NCI-H82 treated with DMSO at 0.1 percent for 48 hours (cell line): ENCODE data around the gene PIGS.
A peak's percentile ranks its signal among the peaks of the same experiment; 100 is the strongest.

Source experiments
- DNase-seq: peaks from one replicate; lab custom pipeline; 2025; ENCODE audit not compliant: unreplicated experiment; lab: John Stamatoyannopoulos, UW

Gene PIGS

DNA sequence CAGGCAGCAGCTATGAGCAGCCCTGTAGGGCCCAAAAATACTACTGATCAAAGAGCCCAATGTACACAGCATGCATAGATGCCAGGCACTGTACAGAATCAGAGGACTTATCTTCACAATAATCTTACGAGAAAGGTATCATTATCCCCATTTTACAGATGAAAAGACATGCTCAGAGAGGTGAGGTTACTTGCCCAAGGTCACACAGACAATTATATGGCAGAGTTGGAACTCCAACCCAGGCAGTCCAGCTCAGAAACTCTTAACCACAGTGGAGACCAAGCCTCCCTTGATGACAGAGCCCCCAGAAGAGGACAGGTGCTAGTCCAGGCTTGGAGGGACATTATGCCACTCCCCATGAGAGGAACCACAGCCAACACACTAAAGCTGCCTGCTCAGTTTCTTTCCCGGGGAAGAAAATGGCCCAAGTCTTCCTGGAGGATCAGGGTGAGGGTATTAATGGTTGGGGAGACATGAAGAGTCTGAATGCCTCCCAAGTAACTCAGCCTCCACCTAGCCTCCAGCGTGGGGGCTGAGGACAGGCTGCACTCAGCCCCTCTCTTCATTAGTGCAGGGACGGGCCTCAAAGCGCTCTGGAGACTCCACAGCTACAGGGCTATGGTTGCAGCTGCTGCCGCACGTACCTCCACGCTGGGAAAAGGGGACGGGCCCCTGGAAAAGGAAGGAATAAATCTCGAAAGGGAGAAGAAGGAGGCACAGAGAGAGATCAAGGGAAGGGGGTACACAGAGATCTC lies 19.7 kb downstream of the PIGS start:
- no peak for DNase-seq

DNA sequence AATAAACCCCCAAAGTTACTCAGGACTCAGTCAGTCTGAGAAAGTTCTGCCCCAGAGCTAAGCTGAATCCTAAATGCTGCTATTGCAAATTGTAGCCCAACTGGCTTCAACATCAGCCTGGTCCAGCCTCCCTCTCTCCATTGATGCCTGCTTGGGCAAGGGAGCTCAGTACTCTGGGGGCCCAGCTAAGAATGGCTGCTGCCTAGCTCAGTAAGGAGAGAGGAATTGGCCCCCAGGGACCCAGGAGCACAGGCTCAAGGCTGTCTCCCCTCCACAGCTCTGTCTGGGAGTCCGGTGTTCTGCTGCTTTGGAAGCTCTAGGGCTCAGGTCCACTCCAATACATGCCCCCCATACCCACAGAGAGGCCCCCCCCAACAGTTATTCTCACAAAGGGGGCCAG lies 20.5 kb downstream of the PIGS start:
- no peak for DNase-seq

DNA sequence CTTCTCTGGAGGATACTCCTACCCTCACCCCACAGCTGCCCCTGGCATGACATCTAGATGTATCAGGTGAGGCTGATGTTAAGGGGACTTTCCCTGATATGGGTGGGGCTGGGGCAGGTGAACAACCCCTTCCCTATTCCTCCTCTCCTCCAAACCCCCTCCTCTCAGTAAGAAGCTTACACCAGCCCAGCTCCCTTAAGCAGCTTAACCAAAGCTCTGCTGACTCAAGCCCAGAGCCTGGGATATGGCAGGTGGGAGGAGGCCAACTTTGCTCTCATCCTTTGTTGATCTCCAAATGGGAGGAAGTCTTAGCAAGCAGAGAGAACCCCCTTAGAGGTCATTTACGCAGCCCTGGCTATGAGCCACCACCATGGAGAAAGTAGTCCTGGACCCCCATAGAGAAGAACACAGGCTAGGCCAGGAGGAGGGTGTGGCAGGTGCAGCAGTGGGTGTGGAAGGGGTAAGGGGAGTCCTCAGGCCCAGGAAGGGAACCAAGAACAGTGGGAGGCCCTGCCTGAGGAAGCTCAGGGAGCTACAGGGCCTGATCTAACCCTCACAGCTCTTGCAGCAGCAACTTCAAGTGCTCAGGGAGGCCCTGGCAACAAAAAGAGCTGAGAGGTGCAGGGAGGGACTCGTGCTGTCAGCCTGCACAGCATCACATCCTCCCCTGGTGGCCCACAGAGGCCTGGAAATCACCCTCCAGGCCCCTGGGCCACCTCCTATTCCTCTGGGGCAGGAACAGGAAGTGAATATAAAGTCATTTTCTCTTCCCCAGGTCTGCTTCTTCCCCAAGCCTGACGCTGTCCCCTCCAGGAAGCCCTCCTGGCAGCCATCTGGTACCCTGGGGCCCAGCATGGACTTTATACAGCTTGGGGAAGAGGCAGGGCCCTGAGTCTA lies 21.8 kb downstream of the PIGS start:
- DNase-seq, result peak; percentile 96

DNA sequence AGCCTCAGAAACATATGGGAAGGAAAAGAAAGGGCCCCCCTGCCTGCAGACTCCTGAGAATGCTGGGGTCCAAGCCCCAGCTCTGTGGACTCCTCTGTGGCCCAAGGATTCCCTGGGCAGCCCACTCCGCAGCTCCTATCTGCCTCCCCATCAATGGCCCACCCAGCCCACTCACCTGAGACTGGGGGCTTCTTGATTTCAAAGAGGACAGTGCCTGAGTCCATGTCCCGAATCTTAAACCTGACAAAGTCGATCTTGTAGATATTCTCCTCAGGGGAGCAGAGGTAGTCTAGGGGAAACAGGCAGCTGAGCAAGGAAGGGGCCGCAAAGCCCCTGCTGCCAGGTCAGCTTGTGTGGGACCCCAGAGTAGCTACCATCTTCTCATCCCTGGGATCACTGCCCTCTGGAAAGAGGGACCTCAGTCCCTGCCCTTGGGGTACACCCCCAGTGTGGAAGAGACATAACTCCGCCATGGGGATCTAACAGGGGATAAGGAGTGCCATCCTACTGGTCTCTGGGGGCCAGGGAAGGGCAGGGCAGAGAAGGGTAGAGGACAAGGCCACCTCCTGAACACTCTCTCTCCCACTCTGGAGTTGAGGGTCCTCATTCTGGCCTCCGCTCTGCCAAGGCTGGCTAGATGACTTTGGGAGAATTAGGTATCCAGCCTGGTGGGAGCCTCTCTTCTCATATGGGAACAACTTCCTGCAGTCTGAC lies 22.8 kb downstream of the PIGS start:
- no peak for DNase-seq

DNA sequence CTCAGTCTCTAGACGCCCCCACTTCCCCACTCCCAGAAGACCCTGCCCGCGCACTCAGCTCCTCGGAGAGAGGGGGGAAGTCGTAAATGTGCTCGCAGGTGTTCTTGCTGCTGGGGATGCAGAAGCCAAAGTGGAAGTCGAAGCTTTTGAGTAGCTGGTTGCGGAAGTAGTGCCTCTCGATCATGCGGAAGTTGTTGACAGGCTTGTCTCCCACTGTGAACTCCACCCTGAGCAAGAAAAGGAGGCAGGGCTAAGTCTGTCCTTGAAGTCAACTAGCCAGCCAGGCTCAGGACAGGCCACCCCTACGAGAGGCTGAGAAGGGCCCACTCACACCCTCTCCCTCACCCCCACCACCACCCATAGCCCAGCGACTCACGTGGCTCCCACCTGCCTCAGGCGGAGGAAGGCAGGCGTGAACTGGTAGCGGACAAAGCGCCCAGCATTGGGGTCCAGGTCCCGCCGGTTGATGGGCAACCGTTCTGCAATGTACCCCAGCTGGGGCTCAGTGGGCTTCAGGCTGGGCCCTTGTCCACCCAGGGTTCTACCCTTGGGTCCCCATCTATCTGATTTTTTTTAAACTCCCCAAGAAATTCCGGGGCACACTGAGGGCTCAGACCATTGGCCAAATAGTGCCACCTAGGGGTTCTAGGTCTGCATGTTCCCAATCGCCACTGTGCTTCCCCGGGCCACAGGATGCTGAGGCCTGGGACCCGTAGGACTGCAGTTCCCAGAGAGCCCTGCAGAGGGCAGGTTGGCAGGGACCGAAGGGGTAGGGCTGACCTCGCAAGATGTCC lies 23.5 kb downstream of the PIGS start:
- DNase-seq, result no peak

DNA sequence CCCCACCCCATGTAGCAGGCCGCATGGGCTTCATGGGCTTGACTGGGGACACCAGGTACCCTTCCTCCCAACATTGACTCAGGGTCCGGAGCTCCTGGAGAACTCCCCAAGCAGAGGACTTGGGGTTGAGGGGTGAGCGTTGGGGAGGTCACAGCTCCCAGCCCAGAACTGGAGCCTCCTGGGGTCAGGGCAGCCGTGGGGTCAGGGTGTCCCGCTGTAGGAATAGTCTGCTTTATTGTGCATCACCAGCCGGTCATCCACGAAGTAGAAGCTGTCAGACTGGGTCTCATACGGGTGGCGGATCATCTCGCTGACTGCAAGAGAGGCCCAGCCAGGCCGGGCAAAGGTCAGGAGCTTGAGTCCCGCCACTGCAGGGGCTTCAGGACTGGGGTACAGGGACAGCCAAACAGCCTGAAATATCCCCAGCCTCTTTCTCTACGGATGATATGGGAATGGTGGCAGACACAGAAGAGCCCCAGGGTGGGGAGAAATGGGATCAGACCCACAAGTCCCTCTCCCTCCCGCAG lies 24.2 kb downstream of the PIGS start:
- no peak for DNase-seq

DNA sequence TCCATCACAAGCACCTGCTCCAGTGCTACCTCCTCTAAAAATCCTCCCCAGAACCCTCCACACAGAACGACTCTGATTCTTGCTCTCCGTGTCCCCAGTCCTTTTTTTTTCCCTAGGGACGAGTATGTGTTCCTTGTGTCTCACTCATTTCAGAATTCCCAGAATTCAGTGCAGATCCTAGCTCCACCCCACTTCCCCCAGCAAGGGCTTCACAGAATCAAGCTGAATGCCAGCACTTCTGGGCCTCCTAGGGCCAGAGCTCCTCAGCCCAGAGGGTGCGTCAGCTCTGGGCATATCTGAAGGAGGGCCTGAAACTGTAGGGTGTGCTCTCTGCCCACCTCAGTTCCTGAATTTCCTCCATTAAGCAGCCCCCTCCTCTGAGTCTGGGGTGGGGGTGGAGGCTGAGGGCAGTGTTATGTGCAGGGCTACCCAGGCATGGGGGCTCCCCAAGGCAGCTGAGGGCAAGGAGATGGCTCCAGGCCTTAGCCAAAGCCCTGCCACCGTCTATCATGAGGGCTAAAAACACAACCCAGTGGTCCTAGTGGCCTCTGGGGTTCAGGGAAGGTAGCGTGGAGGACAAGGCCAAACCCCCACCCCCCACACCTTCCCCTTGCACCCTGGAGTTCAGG lies 25.4 kb downstream of the PIGS start:
- DNase-seq, result peak; percentile 52

DNA sequence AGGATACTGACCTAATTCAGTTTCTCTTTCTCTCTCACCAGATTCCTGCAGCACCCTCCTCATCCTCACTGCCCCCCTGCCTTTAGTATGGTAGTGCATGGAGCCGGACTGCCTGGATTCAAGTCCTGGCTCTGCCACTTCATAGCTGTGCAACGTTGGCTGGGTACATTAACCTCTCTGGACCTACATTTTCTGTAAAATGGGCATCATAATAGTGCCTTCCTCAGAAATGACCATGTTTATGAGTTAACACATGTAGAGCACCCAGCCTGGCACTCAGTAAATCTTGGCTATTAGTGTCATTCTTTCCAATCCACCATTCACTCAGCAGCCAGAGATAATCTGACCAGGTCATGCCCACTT lies 26.2 kb downstream of the PIGS start:
- DNase-seq, result no peak

DNA sequence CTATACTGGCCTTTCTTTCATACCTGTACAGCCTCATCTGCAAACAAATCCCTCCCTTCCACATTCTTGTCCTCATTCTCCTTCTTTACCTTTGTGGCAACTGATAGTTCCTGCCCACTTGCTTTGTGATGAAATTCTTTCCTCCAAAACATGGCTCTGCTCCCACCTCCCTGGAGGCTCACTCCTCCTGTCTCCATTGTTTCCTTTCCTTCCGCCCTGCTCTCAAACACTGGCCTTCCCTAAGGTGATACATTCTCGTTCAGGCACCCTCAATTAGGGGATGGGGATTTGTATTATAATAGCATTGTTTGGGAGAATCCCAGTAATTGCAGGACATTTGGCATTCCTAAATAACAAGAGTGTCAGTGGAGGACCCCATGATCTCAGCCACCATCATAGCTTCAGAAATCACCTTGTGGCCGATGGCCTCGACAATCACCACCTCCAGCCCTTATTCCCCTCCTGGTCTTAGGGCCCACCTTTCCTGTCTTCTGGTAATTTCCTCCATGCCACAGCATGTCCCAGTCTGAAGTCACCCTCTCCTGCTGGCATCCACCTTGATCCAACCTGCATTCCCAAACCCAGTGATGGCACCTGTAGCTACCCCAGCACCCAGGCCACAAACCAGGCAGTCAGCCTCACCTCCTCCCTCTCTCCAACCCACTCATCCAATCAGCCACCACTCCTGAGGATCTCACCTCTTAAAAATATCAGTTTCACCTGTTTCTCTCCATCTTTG lies 26.8 kb downstream of the PIGS start:
- DNase-seq, result no peak

DNA sequence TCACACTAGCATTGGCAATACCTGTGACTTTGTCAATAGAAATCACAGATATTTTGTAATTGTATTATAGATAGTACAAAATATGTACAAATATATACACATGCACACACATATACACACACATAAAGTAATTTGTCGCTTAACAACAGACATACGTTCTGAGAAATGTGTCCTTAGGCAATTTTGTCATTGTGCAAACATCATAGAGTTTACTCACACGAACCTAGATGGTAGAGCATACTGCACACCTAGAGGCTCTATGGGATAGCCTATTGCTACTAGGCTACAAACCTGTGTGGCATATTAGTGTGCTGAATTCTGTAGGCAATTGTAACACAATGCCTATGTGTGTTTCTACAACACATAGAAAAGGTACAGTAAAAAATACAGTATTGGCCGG lies 29.9 kb downstream of the PIGS start:
- no peak for DNase-seq

DNA sequence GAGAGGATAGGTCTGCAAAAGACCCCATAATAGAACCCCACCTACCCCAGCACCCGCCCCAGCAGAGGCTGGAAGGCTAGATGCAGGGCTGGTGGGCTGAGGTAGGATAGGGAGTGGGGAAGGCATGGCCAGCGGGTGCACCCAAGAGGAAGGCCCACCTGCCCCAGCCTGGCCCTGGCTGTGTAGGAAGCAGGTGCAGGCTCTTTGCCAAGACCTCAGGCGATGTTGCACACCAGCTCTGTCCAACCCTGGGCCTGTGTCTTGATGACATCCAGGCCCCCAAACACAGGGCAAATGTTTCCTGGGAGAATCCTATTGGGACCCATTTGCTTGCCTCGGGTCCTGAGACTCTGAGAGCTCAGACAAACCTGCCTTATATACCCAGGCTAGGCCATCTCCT lies 31.1 kb downstream of the PIGS start:
- no peak for DNase-seq

DNA sequence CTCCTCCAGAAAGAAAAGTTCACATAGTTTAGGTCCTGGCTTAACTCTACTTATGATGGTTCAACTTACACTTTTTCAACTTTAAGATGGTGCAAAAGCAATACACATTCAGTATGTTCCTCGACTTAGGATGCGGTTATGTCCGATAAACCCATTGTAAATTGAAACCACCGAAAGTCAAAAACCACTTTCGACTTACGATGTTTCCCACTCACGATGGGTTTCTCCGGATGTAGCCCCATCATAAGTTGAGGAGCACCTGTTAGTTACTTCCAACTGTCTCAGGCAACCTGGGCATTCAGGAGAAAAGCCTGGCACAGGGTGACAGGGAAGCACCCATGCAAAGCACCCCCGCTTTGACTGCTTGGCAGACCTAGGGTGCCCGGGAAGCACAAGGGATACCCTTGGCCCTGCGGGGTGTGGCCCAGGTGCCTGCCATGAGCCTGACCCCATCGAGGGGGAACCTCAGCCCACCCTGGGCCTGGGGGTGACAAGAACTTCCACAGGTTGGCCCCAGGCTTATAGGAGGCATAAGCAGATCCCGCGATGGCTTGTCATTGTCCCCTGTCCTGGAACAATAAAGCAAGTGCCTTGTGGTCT lies 32.9 kb downstream of the PIGS start:
- no peak for DNase-seq

DNA sequence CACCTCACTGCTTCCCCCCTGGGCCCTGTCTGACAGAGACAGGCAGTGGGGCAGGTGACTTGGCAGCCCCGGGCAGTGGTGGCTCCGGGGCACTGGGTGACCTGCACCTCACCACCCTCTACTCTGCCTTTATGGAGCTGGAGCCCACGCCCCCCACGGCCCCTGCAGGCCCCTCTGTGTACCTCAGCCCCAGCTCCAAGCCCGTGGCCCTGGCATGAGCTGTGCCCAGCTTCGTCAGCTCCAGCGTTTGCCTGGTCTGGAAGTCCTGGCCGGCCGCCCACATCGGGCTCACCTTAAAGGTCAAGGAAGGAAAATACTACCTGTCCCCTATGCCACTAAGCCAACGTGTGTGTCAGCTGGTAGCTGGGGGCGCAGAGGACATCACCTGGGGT lies 34.1 kb downstream of the PIGS start:
- DNase-seq, result no peak

DNA sequence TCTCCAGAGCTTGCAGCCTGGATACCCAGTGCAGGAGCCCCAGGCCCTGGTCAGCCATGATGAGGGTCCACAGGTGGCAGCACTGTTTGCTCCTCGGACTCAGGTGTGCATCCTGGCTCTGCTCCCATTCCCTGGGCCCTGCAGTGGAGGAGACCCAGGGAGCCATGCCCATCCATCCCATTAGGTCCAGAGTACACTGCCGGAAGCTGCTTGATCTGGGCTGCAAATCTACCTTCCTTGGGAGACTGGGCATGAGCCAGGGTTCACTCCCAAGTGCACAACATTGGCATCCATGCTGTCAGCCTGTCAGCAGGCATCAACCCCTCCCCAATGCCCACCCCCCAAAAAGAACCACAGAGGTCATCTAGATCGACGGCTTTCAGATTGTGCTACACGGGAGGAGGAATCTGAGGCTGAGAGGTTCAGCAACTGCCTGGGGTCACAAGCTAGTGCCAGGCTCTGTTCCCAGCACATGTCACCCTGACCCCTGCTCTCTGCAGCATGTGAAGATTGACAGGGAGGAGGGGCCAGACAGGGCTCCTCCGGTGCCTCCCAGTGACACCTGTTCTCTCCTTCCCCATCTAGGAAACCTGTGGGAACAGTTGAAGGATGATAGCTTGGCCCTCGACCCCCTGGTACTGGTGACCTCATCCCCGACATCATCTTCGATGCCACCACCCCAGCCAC lies 34.6 kb downstream of the PIGS start:
- no peak for DNase-seq

DNA sequence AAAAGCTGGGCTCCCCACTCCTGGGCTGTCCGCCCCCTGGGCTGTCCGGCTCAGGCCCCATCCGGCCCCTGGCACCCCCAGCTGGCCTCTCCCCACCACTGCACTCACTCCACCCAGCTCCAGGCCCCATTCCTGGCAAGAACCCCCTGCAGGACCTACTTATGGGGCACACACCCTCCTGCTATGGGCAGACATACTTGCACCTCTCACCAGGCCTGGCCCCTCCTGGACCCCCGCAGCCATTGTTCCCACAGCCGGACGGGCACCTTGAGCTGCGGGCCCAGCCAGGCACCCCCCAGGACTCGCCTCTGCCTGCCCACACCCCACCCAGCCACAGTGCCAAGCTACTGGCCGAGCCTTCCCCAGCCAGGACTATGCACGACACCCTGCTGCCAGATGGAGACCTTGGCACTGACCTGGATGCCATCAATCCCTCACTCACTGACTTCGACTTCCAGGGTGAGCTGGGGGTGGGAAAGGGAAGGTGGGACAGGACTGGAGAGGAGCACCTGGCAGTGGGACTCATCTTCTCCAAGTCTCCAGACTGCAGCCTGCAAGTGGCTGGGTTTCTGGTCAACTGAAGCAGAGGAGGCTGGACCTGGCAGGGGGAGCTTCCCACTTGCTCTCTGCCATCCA lies 36.5 kb downstream of the PIGS start:
- no peak for DNase-seq

DNA sequence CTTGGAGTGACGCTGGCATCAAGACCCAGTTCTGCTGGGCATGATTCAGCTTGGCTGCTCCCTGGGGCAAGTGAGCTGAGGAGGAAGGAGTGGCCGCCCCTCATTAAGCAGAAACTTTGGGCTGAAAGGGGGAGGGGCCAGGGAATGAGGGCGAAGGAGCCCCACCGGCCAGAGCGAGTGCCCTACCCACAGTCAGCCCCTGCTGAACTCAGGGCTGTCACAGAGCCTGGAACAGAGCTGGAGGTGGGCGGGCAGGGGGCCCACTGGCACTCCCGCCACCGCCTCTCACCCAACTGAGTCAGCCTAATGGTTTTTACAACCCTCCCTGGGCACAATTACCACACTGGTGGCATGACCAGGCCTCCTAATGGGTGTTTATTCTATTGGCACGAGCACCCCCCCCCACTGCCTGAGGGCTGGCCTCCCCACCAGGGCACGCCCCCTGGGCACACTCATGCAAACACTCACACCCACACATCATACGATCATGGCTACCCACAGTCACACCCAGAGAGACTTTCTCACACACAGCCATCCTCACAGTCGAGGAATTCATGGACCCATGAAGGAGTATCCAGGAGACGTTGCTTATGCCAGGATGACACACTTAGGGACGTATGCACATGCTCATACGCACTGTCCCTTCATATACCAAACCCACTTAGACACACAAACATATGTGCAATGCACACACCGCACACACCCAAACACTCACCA lies 38.1 kb downstream of the PIGS start:
- DNase-seq, result no peak
